Left colon (tissue), 2 donors: ENCODE data around the gene HNRNPA2B1. TPM values are rescaled to one million over a fixed set of nuclear protein-coding genes. Genes with fewer than 3 reads are reported as not detected.
"Not testable (repeated sequence)": the region's sequence is repeated elsewhere in the genome, so short reads cannot be mapped to it uniquely, and the experiment has no call there.

Experiments used
- ATAC-seq: fragments of 200-7000 bp; cut with Tn5 transposase; one replicate; pipeline ENCODE4 v1.9.1; 2020; ENCODE audit warnings: mild to moderate bottlenecking, moderate library complexity
- DNase-seq, 2 donors: peaks; one replicate each; pipeline ENCODE4 v3.0.0-alpha.2; 2020
- intact Hi-C, 2 donors: fragments of 100-400 bp; cut with DNase I in 1 of 2; cut with micrococcal nuclease in 1 of 2; formaldehyde crosslinking; loops; one replicate each; pipeline versions ENCODE4 v1.11.2 to v1.14.0; 2022; cut with DNase I, micrococcal nuclease
- total RNA-seq, 2 donors: library from RNA; stranded (reverse); fragmentation: NEBNext Ultra II Directional; extraction: Animal tissue kit (Norgen Biotek cat#: 25700); gene quantifications; one replicate each; pipeline ENCODE4 v1.2.1, GENCODE V29; 2021
- donor health status: DM: no; HTN: no; CAD: no.
- donor health status: DM: yes; HTN: yes; CAD: no.

The HNRNPA2B1 gene
- total RNA-seq, 2 donors from 2014 or later: 295 to 453 TPM

- DNase-seq (peak; percentile 76 to 77), ATAC-seq (peak; percentile 53)
- intact Hi-C loops: no loop called here
Observed at GRCh38 chr7:26153823-26154783, 46.4 kb downstream of the HNRNPA2B1 start.

- ATAC-seq (no peak), DNase-seq (peak in 1 of 2 donors; percentile 40)
- intact Hi-C loops: no loop called here
Observed at GRCh38 chr7:26153241-26153822, 47.2 kb downstream of the HNRNPA2B1 start.

- ATAC-seq (peak; percentile 22), DNase-seq (peak in 1 of 2 donors; percentile 56)
- intact Hi-C loops: not testable (repeated sequence)
Observed at GRCh38 chr7:26152782-26153240, 47.7 kb downstream of the HNRNPA2B1 start.

- intact Hi-C loops: no loop called here
- DNase-seq (peak; percentile 87 to 91), ATAC-seq (peak; percentile 85)
Observed at GRCh38 chr7:26151953-26152781, 48.4 kb downstream of the HNRNPA2B1 start, which contains the start of gene NFE2L3. NFE2L3 (plus strand) TSS chr7:26152198; CDS start chr7:26152499, 301 bp downstream.

GRCh38 chr7:26151650-26151952, 48.9 kb downstream of the HNRNPA2B1 start:
- intact Hi-C loops: no loop called here
- ATAC-seq (no peak), DNase-seq (no peak)

- no peak for ATAC-seq
- intact Hi-C loops: no loop called here
- DNase-seq: no peak
Observed at GRCh38 chr7:26151096-26151495, 49.5 kb downstream of the HNRNPA2B1 start.

- no peak for DNase-seq
- intact Hi-C loops: no loop called here
- ATAC-seq: no peak
Observed at GRCh38 chr7:26149391-26149977, 51.1 kb downstream of the HNRNPA2B1 start.

GRCh38 chr7:26148307-26148700, 52.2 kb downstream of the HNRNPA2B1 start:
- ATAC-seq, DNase-seq, intact Hi-C loops: not testable (repeated sequence)

- intact Hi-C loops, ATAC-seq, DNase-seq: not testable (repeated sequence)
Observed at GRCh38 chr7:26147646-26148306, 52.8 kb downstream of the HNRNPA2B1 start.

GRCh38 chr7:26147030-26147429, 53.5 kb downstream of the HNRNPA2B1 start:
- DNase-seq: no peak
- no peak for ATAC-seq
- intact Hi-C loops: no loop called here

- DNase-seq (no peak), ATAC-seq (no peak)
- intact Hi-C loops: no loop called here
Observed at GRCh38 chr7:26145238-26145637, 55.3 kb downstream of the HNRNPA2B1 start.

GRCh38 chr7:26144184-26145080, 56.1 kb downstream of the HNRNPA2B1 start:
- ATAC-seq (no peak), DNase-seq (no peak)
- intact Hi-C loops: no loop called here

GRCh38 chr7:26143298-26144048, 57.1 kb downstream of the HNRNPA2B1 start:
- ATAC-seq (no peak), DNase-seq (no peak)
- intact Hi-C loops: no loop called here

- DNase-seq (no peak), ATAC-seq (no peak)
- intact Hi-C loops: no loop called here
Observed at GRCh38 chr7:26141077-26141476, 59.5 kb downstream of the HNRNPA2B1 start.

- DNase-seq (no peak), ATAC-seq (no peak)
- intact Hi-C loops: no loop called here
Observed at GRCh38 chr7:26140380-26140779, 60.2 kb downstream of the HNRNPA2B1 start.
